A549 treated with DMSO at 1 μM for 4 hours (cell line): Measurements from ENCODE around the gene NAB2. TPM values are rescaled to one million over a fixed set of nuclear protein-coding genes. Genes with fewer than 3 reads are reported as not detected.

Experiments used
- total RNA-seq: library from RNA; stranded (reverse); fragments of 200-300 nt; extraction: Qiagen RNA extraction; gene quantifications from 5 replicates; pipeline ENCODE4 v1.2.3, GENCODE V29; 2022; ENCODE audit warnings: low read depth

Gene NAB2
- total RNA-seq = 15.3 to 24.1 TPM (median 18.8 TPM) in 5 replicates

GRCh38 chr12:57088354-57089270 is at the start of gene NAB2:
TSS of gene NAB2 (plus strand) at chr12:57089114. CDS start at chr12:57089272, 158 bp downstream.

DNA sequence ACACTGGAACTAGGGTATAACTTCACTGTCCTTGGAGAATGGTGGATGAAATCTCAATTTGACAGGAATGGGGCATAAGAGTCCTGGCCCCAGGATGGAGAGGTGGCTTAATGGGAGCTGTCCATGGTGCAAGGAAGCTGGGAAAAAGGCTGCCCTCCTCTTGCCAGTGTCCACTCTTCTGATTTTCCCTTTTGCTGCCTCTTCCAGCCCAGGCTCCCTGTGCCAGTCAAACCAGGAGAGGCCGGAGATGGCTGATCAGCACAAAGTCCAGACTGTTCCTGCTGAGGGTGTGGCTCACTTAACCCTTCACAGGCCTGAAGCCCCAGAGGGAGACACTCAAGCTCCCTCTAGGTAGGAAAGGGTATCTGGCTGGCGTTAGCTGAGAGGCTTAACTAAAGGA is 39.0 kb upstream of the NAB2 start, which contains the start of gene MYO1A:
Gene MYO1A, minus strand, starts transcription at position 240 of the 400 bp plus-strand sequence. CDS start 1,806 bp downstream, outside the sequence.

GRCh38 chr12:57078519-57079404 is 10.2 kb upstream of the NAB2 start, which contains the start of gene NEMP1:
TSS of gene NEMP1 (minus strand) at chr12:57078791. CDS start at chr12:57078745, 46 bp downstream.

DNA sequence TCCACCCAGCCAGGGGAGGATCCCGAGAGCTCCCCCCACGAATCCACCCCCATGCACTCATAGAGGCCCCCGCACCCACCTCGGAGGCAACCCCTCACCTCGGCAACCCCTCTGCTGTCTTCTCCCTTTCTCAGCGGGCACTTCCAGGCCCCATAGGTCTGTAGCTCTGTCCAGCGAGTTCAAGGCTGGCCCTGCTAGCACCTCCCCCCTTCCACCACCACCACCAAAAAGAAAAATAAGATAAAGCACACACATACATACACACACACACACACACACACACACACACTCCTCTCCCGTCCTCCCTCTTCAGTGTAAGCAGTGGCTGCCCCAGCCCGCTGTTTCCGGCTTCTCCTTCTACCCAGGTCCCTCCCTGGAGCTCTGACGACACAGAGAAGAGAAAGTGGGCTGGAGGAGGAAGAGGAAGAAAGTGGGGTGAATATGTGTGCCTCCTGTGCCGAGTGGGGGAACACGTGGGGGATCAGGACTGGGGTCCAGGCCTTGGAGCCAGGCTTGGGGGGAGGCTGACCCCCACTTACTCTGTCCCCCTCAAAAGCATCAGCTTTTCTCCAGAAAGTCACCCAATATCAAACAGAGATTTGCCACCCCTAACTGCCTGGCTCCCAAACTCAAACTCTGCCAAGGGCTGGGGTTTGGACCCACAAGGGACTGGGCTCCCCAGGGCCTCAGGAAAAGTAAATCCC is 22.3 kb downstream of the NAB2 start, which contains the start of gene STAT6:
Gene STAT6, minus strand, starts transcription at position 332 of the 704 bp plus-strand sequence. CDS start 3,084 bp downstream, outside the sequence.

GRCh38 chr12:57127726-57128518 is 39.0 kb downstream of the NAB2 start, which contains the start of gene LRP1:
TSS of gene LRP1 (plus strand) at chr12:57128483. CDS start at chr12:57128965, 482 bp downstream.

Other genes starting within 250 kb of the NAB2 start
- gene SDR9C7, start 154.7 kb upstream of the NAB2 start, total RNA-seq = not detected in 5 replicates
- 0.05 to 0.16 TPM (median 0.09 TPM) in 5 replicates for gene RDH16, start 131.5 kb upstream of the NAB2 start, total RNA-seq
- gene ZBTB39, start 82.6 kb upstream of the NAB2 start, total RNA-seq = 5.3 to 6.6 TPM (median 6.4 TPM) in 5 replicates
- gene TAC3, start 72.6 kb upstream of the NAB2 start, total RNA-seq = 0.18 to 0.42 TPM in 2 of 5 replicates, not detected in the others
- 0.12 to 0.42 TPM (median 0.22 TPM) in 5 replicates for gene MYO1A, start 39.0 kb upstream of the NAB2 start, total RNA-seq
- 15.1 to 21.3 TPM (median 17.3 TPM) in 5 replicates for gene NEMP1, start 10.3 kb upstream of the NAB2 start, total RNA-seq
- 43.8 to 56.6 TPM (median 55.8 TPM) in 5 replicates for gene STAT6, start 22.2 kb downstream of the NAB2 start, total RNA-seq
- gene LRP1, start 39.4 kb downstream of the NAB2 start, total RNA-seq = 18.0 to 25.7 TPM (median 21.5 TPM) in 5 replicates
- not detected in 5 replicates for gene LRP1-AS, start 58.5 kb downstream of the NAB2 start, total RNA-seq
- 4.6 to 6.2 TPM (median 5.0 TPM) in 5 replicates for gene NXPH4, start 127.7 kb downstream of the NAB2 start, total RNA-seq
- 118 to 151 TPM (median 142 TPM) in 5 replicates for gene SHMT2, start 140.6 kb downstream of the NAB2 start, total RNA-seq
- 0.16 to 0.57 TPM (median 0.27 TPM) in 5 replicates for gene STAC3, start 162.1 kb downstream of the NAB2 start, total RNA-seq